IMR-90 (cell line): ENCODE measurements around the gene DYNLRB2. TPM values are rescaled to one million over a fixed set of nuclear protein-coding genes. Genes with fewer than 3 reads are reported as not detected.

ENCODE experiments used
- ATAC-seq: fragments of 200-7000 bp; cut with Tn5 transposase; 2 replicates; pipeline ENCODE4 v1.9.1; 2020; ENCODE audit warnings: low read depth, mild to moderate bottlenecking, moderate library complexity
- BruUV-seq: library from RNA; stranded (reverse); fragments of 400-500 nt; replicated peaks from 2 replicates; lab custom pipeline; 2021; lab: Mats Ljungman, UMichigan
- CTCF ChIA-PET: fragments of 300-600 bp; formaldehyde crosslinking; extraction: SDS; loops from one replicate; lab custom pipeline; 2021; ENCODE audit warnings: antibody characterized with exemption; lab: Yijun Ruan, JAX
- POLR2A ChIA-PET: fragments of 300-600 bp; sonication (Branson Sonifier 250); formaldehyde crosslinking; loops from one replicate; lab custom pipeline; 2022; ENCODE audit warnings: antibody characterized with exemption; ENCODE audit not compliant: unreplicated experiment; lab: Charles Lee
- DNase-seq: peaks from one replicate; pipeline ENCODE4 v3.0.0; 2013
- H2AFZ ChIP-seq: replicated peaks from 2 replicates; pipeline ENCODE3; 2013; ENCODE audit warnings: low read length, mild to moderate bottlenecking; ENCODE audit not compliant: poor library complexity
- H2AK5ac ChIP-seq: 2 replicates; pipeline ENCODE4 v1.6.1; 2013; ENCODE audit warnings: low read depth, low read length, inconsistent platforms
- H2AK9ac ChIP-seq: replicated peaks from 2 replicates; pipeline ENCODE3; 2013; ENCODE audit warnings: mild to moderate bottlenecking, low read depth, low read length, moderate library complexity; ENCODE audit not compliant: poor library complexity
- H2BK120ac ChIP-seq: 2 replicates; pipeline ENCODE4 v1.6.1; 2013; ENCODE audit warnings: low read depth, low read length, inconsistent platforms
- H2BK15ac ChIP-seq: 3 replicates; pipeline ENCODE4 v1.6.1; 2013; ENCODE audit warnings: low read depth, low read length, inconsistent platforms
- H2BK20ac ChIP-seq: 2 replicates; pipeline ENCODE4 v1.6.1; 2013; ENCODE audit warnings: low read depth, mild to moderate bottlenecking, inconsistent platforms, low read length, moderate library complexity
- H2BK5ac ChIP-seq: 2 replicates; pipeline ENCODE4 v1.6.1; 2013; ENCODE audit warnings: mild to moderate bottlenecking, low read depth, low read length, inconsistent platforms; ENCODE audit not compliant: poor library complexity, severe bottlenecking
- H3K14ac ChIP-seq: replicated peaks from 2 replicates; pipeline ENCODE4 v1.6.1; 2013; ENCODE audit warnings: low read depth, low read length, inconsistent platforms
- H3K18ac ChIP-seq: 2 replicates; pipeline ENCODE4 v1.6.1; 2013; ENCODE audit warnings: low read depth, low read length, control low read depth
- H3K23ac ChIP-seq: 2 replicates; pipeline ENCODE4 v1.6.1; 2013; ENCODE audit warnings: low read depth, low read length, inconsistent platforms
- H3K27ac ChIP-seq: 2 replicates; pipeline ENCODE4 v1.5.1; 2013; ENCODE audit warnings: mild to moderate bottlenecking, control low read depth, low read length; ENCODE audit not compliant: insufficient read depth
- H3K27me3 ChIP-seq: 2 replicates; pipeline ENCODE4 v1.6.1; 2013; ENCODE audit warnings: low read length; ENCODE audit not compliant: control insufficient read depth, insufficient read depth
- H3K36me3 ChIP-seq: 2 replicates; pipeline ENCODE4 v1.6.1; 2013; ENCODE audit warnings: low read length, mixed read lengths; ENCODE audit not compliant: control insufficient read depth, insufficient read depth
- H3K4ac ChIP-seq: 2 replicates; pipeline ENCODE4 v1.6.1; 2013; ENCODE audit warnings: low read depth, low read length, inconsistent platforms
- H3K4me1 ChIP-seq: 2 replicates; pipeline ENCODE4 v1.6.1; 2013; ENCODE audit warnings: low read length, mixed read lengths; ENCODE audit not compliant: control insufficient read depth, insufficient read depth
- H3K4me2 ChIP-seq: 2 replicates; pipeline ENCODE4 v1.6.1; 2013; ENCODE audit warnings: low read depth, mild to moderate bottlenecking, control low read depth, low read length, moderate library complexity
- H3K4me3 ChIP-seq: 2 replicates; pipeline ENCODE4 v1.5.1; 2013; ENCODE audit warnings: low read depth, mild to moderate bottlenecking, control low read depth, low read length, moderate library complexity; ENCODE audit not compliant: insufficient read depth
- H3K56ac ChIP-seq: 2 replicates; pipeline ENCODE4 v1.6.1; 2013; ENCODE audit warnings: low read length, inconsistent platforms; ENCODE audit not compliant: insufficient read depth; ENCODE audit errors: extremely low read depth
- H3K79me1 ChIP-seq, 2 experiments: 2 replicates each; pipeline ENCODE4 v1.6.1; 2013; ENCODE audit warnings: low read length in 2 of 2, inconsistent platforms in 1 of 2, low read depth in 1 of 2
- H3K9ac ChIP-seq: 2 replicates; pipeline ENCODE4 v1.6.1; 2013; ENCODE audit warnings: low read depth, low read length, control low read depth
- H3K9me1 ChIP-seq: 2 replicates; pipeline ENCODE4 v1.6.1; 2013; ENCODE audit warnings: low read length, inconsistent platforms; ENCODE audit not compliant: insufficient read depth
- H3K9me3 ChIP-seq: 2 replicates; pipeline ENCODE4 v1.6.1; 2013; ENCODE audit warnings: low read length; ENCODE audit not compliant: control insufficient read depth, insufficient read depth
- H4K20me1 ChIP-seq: 2 replicates; pipeline ENCODE4 v1.6.1; 2013; ENCODE audit warnings: low read length, inconsistent platforms; ENCODE audit not compliant: insufficient read depth
- H4K5ac ChIP-seq: 2 replicates; pipeline ENCODE4 v1.6.1; 2013; ENCODE audit warnings: mild to moderate bottlenecking, low read depth, low read length, control low read depth
- H4K8ac ChIP-seq, 2 experiments: 2 replicates each; pipeline ENCODE4 v1.6.1; 2013; ENCODE audit warnings: low read depth in 2 of 2, low read length in 2 of 2, control low read depth in 1 of 2, inconsistent platforms in 1 of 2
- H4K91ac ChIP-seq: 2 replicates; pipeline ENCODE4 v1.6.1; 2013; ENCODE audit warnings: low read depth, low read length, inconsistent platforms; ENCODE audit not compliant: insufficient read depth
- BHLHE40 ChIP-seq: fragments of 150-350 bp; IDR thresholded peaks from 2 replicates; pipeline ENCODE4 v1.6.1; 2016; ENCODE audit warnings: mild to moderate bottlenecking, low read depth, low read length
- CEBPB ChIP-seq: IDR thresholded peaks from 2 replicates; pipeline ENCODE4 v1.6.1; 2012; ENCODE audit warnings: low read depth, low read length, improper control_type of control experiment
- CHD1 ChIP-seq: IDR thresholded peaks from 2 replicates; pipeline ENCODE4 v1.6.1; 2012; ENCODE audit warnings: low read depth, low read length, improper control_type of control experiment
- FOS ChIP-seq: fragments of 150-350 bp; IDR thresholded peaks from 2 replicates; pipeline ENCODE4 v1.6.1; 2016; ENCODE audit warnings: low read depth, low read length
- MAFK ChIP-seq: IDR thresholded peaks from 2 replicates; pipeline ENCODE4 v1.6.1; 2012; ENCODE audit warnings: low read depth, low read length, improper control_type of control experiment
- MAZ ChIP-seq: IDR thresholded peaks from 2 replicates; pipeline ENCODE4 v1.6.1; 2012; ENCODE audit warnings: low read depth, mild to moderate bottlenecking, low read length, improper control_type of control experiment, moderate library complexity, borderline replicate concordance
- MXI1 ChIP-seq: IDR thresholded peaks from 2 replicates; pipeline ENCODE4 v1.6.1; 2012; ENCODE audit warnings: low read depth, mild to moderate bottlenecking, low read length, moderate library complexity, borderline replicate concordance
- NFE2L2 ChIP-seq: fragments of 150-350 bp; IDR thresholded peaks from 2 replicates; pipeline ENCODE4 v1.6.1; 2016; ENCODE audit warnings: low read depth, mild to moderate bottlenecking, low read length
- POLR2A ChIP-seq: IDR thresholded peaks from 2 replicates; pipeline ENCODE4 v1.6.1; 2012; ENCODE audit warnings: mild to moderate bottlenecking, low read depth, low read length
- RAD21 ChIP-seq: IDR thresholded peaks from 2 replicates; pipeline ENCODE4 v1.6.1; 2012; ENCODE audit warnings: low read length, improper control_type of control experiment
- RCOR1 ChIP-seq: IDR thresholded peaks from 2 replicates; pipeline ENCODE4 v1.6.1; 2012; ENCODE audit warnings: mild to moderate bottlenecking, low read length, improper control_type of control experiment; ENCODE audit not compliant: insufficient replicate concordance
- RFX5 ChIP-seq: IDR thresholded peaks from 2 replicates; pipeline ENCODE4 v1.8.0; 2012; ENCODE audit warnings: low read depth, mild to moderate bottlenecking, low read length, moderate library complexity
- SMC3 ChIP-seq: fragments of 150-350 bp; IDR thresholded peaks from 2 replicates; pipeline ENCODE4 v1.6.1; 2016; ENCODE audit warnings: low read depth, mild to moderate bottlenecking, antibody characterized with exemption, low read length, moderate library complexity
- WGBS, 2 experiments: methylation state at CpG; one replicate each; pipeline versions ENCODE4 v1.1.5 to v1.1.7; 2013; ENCODE audit warnings: missing lambda C conversion rate in 2 of 2; ENCODE audit not compliant: insufficient read length in 1 of 2; ENCODE audit errors: extremely low coverage in 2 of 2; 5-methylcytosine and 5-hydroxymethylcytosine counted together
- dilution Hi-C: fragments of 300-500 bp; cut with HindIII; formaldehyde crosslinking; loops from one replicate; pipeline ENCODE4 v1.14.3; 2018; ENCODE audit warnings: low sequenced_read_pairs; ENCODE audit not compliant: unreplicated experiment
- in situ Hi-C: fragments of 300-500 bp; cut with MboI; formaldehyde crosslinking; loops from 3 replicates; pipeline ENCODE4 v1.14.3; 2019; ENCODE audit warnings: low sequenced_read_pairs, inconsistent platforms, mixed read lengths
- intact Hi-C: fragments of 100-400 bp; cut with micrococcal nuclease; formaldehyde crosslinking; loops from 2 replicates; pipeline ENCODE4 v1.10.0; 2022
- polyA plus RNA-seq, 3 experiments: library from polyadenylated mRNA; depleted of rRNA; stranded (reverse); fragments of >200 nt; gene quantifications; 2 replicates each; pipeline ENCODE4 v1.2.3, GENCODE V29; 2012; ENCODE audit warnings: low replicate concordance in 1 of 3
- total RNA-seq: library from RNA; depleted of rRNA; stranded (reverse); fragments of >200 nt; gene quantifications from 2 replicates; pipeline ENCODE4 v1.2.3, GENCODE V29; 2012
- TF ChIP-seq, protein P1 (sequence below): fragments of 150-350 bp; IDR thresholded peaks from 2 replicates; pipeline ENCODE4 v1.6.1; 2017; ENCODE audit warnings: mild to moderate bottlenecking, antibody characterized with exemption, low read length, low read depth
- TF ChIP-seq, protein P2 (sequence below): conservative IDR thresholded peaks from 2 replicates; pipeline ENCODE4 v1.5.1; 2012; ENCODE audit warnings: mild to moderate bottlenecking, low read depth, low read length, improper control_type of control experiment
- TF ChIP-seq, protein P3 (sequence below): fragments of 150-350 bp; IDR thresholded peaks from 2 replicates; pipeline ENCODE4 v1.6.1; 2016; ENCODE audit warnings: low read depth, mild to moderate bottlenecking, low read length, moderate library complexity, borderline replicate concordance

DYNLRB2 gene
- total and polyA plus RNA-seq, 2 of the 4 experiments (the other 2 are of a cell fraction): not detected

DNA sequence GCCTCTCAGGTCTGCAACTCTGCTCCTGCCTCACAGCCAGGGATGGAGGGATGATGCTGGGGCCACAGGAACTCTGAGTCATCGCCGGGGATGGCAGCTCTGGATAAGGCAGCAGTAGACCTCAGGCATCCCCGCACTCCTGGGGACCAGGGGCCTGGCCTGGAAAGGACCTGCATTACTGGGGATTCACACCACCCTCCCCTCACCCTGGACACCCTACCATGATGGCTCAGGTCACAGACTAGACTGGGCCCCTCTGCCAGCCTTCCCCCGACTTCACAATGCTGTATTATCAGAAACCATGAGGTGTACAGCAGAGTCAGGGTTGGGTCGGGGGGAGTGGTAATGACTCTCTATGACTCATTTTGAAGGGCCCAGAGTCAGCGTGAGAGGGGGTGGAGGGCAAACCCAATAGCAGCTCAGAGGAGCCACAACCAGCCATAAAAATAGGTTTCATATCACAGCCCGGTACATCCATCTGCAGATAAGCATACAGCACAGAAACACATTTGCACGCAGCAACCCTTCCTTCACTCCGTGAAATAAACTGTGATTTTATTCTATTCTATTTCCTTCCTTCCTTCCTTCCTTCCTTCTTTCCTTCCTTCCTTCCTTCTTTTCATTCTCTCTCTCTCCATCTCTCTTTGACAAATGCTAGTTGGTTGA, 28.8 kb downstream of the DYNLRB2 start:
- Histone ChIP-seq H3K4me1 (no peaks in the 10 kb centered on the region), H3K27ac (no peak overlapping the region), H3K18ac (no peak overlapping the region), H4K5ac (no peak overlapping the region), H4K20me1 (no peaks in the 10 kb centered on the region), H2AFZ (peak overlapping the region; percentile 83), H3K4ac (no peak overlapping the region), H4K91ac (no peak overlapping the region), H3K23ac (no peak overlapping the region), H2BK15ac (no peak overlapping the region), H3K4me3 (no peak overlapping the region), H3K9ac (no peak overlapping the region), H3K79me1 (no peaks in the 10 kb centered on the region), H4K8ac (no peak overlapping the region), H3K9me1 (no peaks in the 10 kb centered on the region; the same call in 1 of the 2 replicates), H3K9me3 (peaks cover 3% of the 10 kb centered on the region; the same call in 1 of the 2 replicates), H2BK20ac (no peak overlapping the region), H2BK5ac (no peak overlapping the region), H2BK120ac (no peak overlapping the region), H3K36me3 (no peaks in the 10 kb centered on the region), H2AK5ac (no peak overlapping the region), H3K27me3 (no peaks in the 10 kb centered on the region), H3K14ac (no peak overlapping the region), H2AK9ac (no peak overlapping the region), H3K56ac (no peak overlapping the region), H3K4me2 (no peak overlapping the region)
- no peak; the same call in 1 of the 2 replicates for ATAC-seq
- ChIA-PET CTCF (no interaction called here), POLR2A (no interaction called here)
- TF ChIP-seq RCOR1: no peak
- no peak for TF ChIP-seq MAFK
- no peak for TF ChIP-seq RFX5
- TF ChIP-seq RAD21: no peak
- TF ChIP-seq, protein P1, sequence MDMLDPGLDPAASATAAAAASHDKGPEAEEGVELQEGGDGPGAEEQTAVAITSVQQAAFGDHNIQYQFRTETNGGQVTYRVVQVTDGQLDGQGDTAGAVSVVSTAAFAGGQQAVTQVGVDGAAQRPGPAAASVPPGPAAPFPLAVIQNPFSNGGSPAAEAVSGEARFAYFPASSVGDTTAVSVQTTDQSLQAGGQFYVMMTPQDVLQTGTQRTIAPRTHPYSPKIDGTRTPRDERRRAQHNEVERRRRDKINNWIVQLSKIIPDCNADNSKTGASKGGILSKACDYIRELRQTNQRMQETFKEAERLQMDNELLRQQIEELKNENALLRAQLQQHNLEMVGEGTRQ: no peak
- TF ChIP-seq BHLHE40: no peak
- no peak for TF ChIP-seq MXI1
- no peak for TF ChIP-seq NFE2L2
- TF ChIP-seq FOS: no peak
- TF ChIP-seq, protein P2, sequence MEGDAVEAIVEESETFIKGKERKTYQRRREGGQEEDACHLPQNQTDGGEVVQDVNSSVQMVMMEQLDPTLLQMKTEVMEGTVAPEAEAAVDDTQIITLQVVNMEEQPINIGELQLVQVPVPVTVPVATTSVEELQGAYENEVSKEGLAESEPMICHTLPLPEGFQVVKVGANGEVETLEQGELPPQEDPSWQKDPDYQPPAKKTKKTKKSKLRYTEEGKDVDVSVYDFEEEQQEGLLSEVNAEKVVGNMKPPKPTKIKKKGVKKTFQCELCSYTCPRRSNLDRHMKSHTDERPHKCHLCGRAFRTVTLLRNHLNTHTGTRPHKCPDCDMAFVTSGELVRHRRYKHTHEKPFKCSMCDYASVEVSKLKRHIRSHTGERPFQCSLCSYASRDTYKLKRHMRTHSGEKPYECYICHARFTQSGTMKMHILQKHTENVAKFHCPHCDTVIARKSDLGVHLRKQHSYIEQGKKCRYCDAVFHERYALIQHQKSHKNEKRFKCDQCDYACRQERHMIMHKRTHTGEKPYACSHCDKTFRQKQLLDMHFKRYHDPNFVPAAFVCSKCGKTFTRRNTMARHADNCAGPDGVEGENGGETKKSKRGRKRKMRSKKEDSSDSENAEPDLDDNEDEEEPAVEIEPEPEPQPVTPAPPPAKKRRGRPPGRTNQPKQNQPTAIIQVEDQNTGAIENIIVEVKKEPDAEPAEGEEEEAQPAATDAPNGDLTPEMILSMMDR: no peak
- no peak for TF ChIP-seq MAZ
- TF ChIP-seq POLR2A: no peak
- TF ChIP-seq CEBPB: no peak
- TF ChIP-seq SMC3: no peak
- no peak for TF ChIP-seq CHD1
- TF ChIP-seq, protein P3, sequence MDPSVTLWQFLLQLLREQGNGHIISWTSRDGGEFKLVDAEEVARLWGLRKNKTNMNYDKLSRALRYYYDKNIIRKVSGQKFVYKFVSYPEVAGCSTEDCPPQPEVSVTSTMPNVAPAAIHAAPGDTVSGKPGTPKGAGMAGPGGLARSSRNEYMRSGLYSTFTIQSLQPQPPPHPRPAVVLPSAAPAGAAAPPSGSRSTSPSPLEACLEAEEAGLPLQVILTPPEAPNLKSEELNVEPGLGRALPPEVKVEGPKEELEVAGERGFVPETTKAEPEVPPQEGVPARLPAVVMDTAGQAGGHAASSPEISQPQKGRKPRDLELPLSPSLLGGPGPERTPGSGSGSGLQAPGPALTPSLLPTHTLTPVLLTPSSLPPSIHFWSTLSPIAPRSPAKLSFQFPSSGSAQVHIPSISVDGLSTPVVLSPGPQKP: no peak
- in situ Hi-C loops (no loop called here), intact Hi-C loops (no loop called here), dilution Hi-C loops (no loop called here)
- BruUV-seq: no TSS peak
- DNase-seq: peak; percentile 46
- 67% methylated on average over 3 of the region's 9 CpGs; no CpG with 5 or more reads in 1 of the 2 experiments for WGBS, 2 experiments
